HG03521 (cell line): ENCODE measurements around the gene CLEC7A.

Source experiments
- ATAC-seq: cut with Tn5 transposase; IDR thresholded peaks from one replicate; pipeline ENCODE4 v1.9.1; 2021; ENCODE audit warnings: mild to moderate bottlenecking, moderate library complexity; ENCODE audit not compliant: unreplicated experiment

CLEC7A gene

GRCh38 chr12:10097521-10097920, 32.5 kb downstream of the CLEC7A start:
- no peak for ATAC-seq

GRCh38 chr12:10095971-10096370, 34.0 kb downstream of the CLEC7A start:
- no peak for ATAC-seq

- no peak for ATAC-seq
Observed at GRCh38 chr12:10094646-10095395, 35.2 kb downstream of the CLEC7A start.

GRCh38 chr12:10088955-10089900, 40.8 kb downstream of the CLEC7A start:
- no peak for ATAC-seq

GRCh38 chr12:10088031-10088430, 42.0 kb downstream of the CLEC7A start:
- ATAC-seq: no peak

- ATAC-seq: no peak
Observed at GRCh38 chr12:10086387-10086786, 43.6 kb downstream of the CLEC7A start.

- no peak for ATAC-seq
Observed at GRCh38 chr12:10084733-10085132, 45.3 kb downstream of the CLEC7A start.

GRCh38 chr12:10082117-10082874, 47.7 kb downstream of the CLEC7A start:
- no peak for ATAC-seq

- ATAC-seq: no peak
Observed at GRCh38 chr12:10075451-10075850, 54.5 kb downstream of the CLEC7A start.

GRCh38 chr12:10073261-10073660, 56.7 kb downstream of the CLEC7A start:
- ATAC-seq: no peak

GRCh38 chr12:10072131-10072530, 57.9 kb downstream of the CLEC7A start:
- no peak for ATAC-seq

- ATAC-seq: no peak
Observed at GRCh38 chr12:10070380-10070779, 59.6 kb downstream of the CLEC7A start.

- ATAC-seq: no peak
Observed at GRCh38 chr12:10069976-10070375, 60.0 kb downstream of the CLEC7A start.

- no peak for ATAC-seq
Observed at GRCh38 chr12:10069099-10069498, 60.9 kb downstream of the CLEC7A start.

GRCh38 chr12:10068644-10069043, 61.4 kb downstream of the CLEC7A start:
- ATAC-seq: no peak

GRCh38 chr12:10067942-10068341, 62.1 kb downstream of the CLEC7A start:
- no peak for ATAC-seq

- no peak for ATAC-seq
Observed at GRCh38 chr12:10067264-10067663, 62.7 kb downstream of the CLEC7A start.
